GM06990 (cell line): ENCODE results near the gene COL5A1.

Experiments
- DNase-seq: peaks from one replicate; pipeline ENCODE4 v3.0.0-alpha.2; 2011; ENCODE audit not compliant: insufficient read length; ENCODE audit errors: extremely low read depth
- H3K27me3 ChIP-seq: replicated peaks from 2 replicates; pipeline ENCODE4 v1.6.0; 2011; ENCODE audit warnings: low read length; ENCODE audit not compliant: control insufficient read depth, insufficient read depth
- H3K36me3 ChIP-seq: 2 replicates; pipeline ENCODE4 v1.5.1; 2011; ENCODE audit warnings: low read length; ENCODE audit not compliant: control insufficient read depth, insufficient read depth
- H3K4me3 ChIP-seq: replicated peaks from 2 replicates; pipeline ENCODE4 v1.5.1; 2011; ENCODE audit warnings: low read depth, mild to moderate bottlenecking, control low read depth, low read length
- CTCF ChIP-seq: IDR thresholded peaks from 2 replicates; pipeline ENCODE4 v1.5.1; 2011; ENCODE audit warnings: low read length, control low read depth, mild to moderate bottlenecking, inconsistent platforms; ENCODE audit not compliant: insufficient read depth, poor library complexity, severe bottlenecking

COL5A1 gene

GRCh38 chr9:134634667-134635230 is 6.9 kb upstream of the COL5A1 start:
- DNase-seq, result no peak
- H3K36me3 ChIP-seq, result no peaks in the 10 kb centered on the region
- no peak for TF ChIP-seq CTCF
- H3K27me3 ChIP-seq, result no peaks in the 10 kb centered on the region; the same call in 1 of the 2 replicates
- H3K4me3 ChIP-seq, result no peak overlapping the region

- no peak for TF ChIP-seq CTCF
- Histone ChIP-seq H3K27me3 (no peaks in the 10 kb centered on the region; the same call in 1 of the 2 replicates), H3K36me3 (no peaks in the 10 kb centered on the region), H3K4me3 (no peak overlapping the region)
- DNase-seq, result no peak
Observed at GRCh38 chr9:134635351-134636148, 6.1 kb upstream of the COL5A1 start.

GRCh38 chr9:134636149-134636507 is 5.5 kb upstream of the COL5A1 start:
- no peaks in the 10 kb centered on the region; the same call in 1 of the 2 replicates for H3K27me3 ChIP-seq
- no peak for TF ChIP-seq CTCF
- no peak for DNase-seq
- H3K36me3 ChIP-seq, result no peaks in the 10 kb centered on the region
- no peak overlapping the region for H3K4me3 ChIP-seq

- no peak for DNase-seq
- H3K4me3 ChIP-seq, result no peak overlapping the region
- no peaks in the 10 kb centered on the region for H3K36me3 ChIP-seq
- no peak for TF ChIP-seq CTCF
- no peaks in the 10 kb centered on the region; the same call in 1 of the 2 replicates for H3K27me3 ChIP-seq
Observed at GRCh38 chr9:134637241-134637640, 4.4 kb upstream of the COL5A1 start.

GRCh38 chr9:134637696-134638501 is 3.7 kb upstream of the COL5A1 start:
- no peak overlapping the region for H3K4me3 ChIP-seq
- H3K36me3 ChIP-seq, result no peaks in the 10 kb centered on the region
- TF ChIP-seq CTCF, result no peak
- no peaks in the 10 kb centered on the region; the same call in 1 of the 2 replicates for H3K27me3 ChIP-seq
- no peak for DNase-seq
